Mucosa of descending colon (tissue), 3 donors: ENCODE data around the gene NTRK3. TPM values are rescaled to one million over a fixed set of nuclear protein-coding genes. Genes with fewer than 3 reads are reported as not detected.

Experiments used
- ATAC-seq: fragments of 200-7000 bp; cut with Tn5 transposase; one replicate; pipeline ENCODE4 v1.9.1; 2020; ENCODE audit warnings: mild to moderate bottlenecking, moderate library complexity
- DNase-seq, 3 donors: peaks; one replicate each; pipeline ENCODE4 v3.0.0-alpha.2; 2020
- H3K36me3 ChIP-seq: fragments of 200-600 bp; one replicate; pipeline ENCODE4 v1.8.0; 2021; ENCODE audit warnings: low read depth, mild to moderate bottlenecking
- H3K4me1 ChIP-seq: fragments of 200-600 bp; one replicate; pipeline ENCODE4 v1.8.0; 2021; ENCODE audit warnings: low read depth, mild to moderate bottlenecking
- H3K4me3 ChIP-seq: fragments of 200-600 bp; one replicate; pipeline ENCODE4 v1.8.0; 2021; ENCODE audit warnings: mild to moderate bottlenecking
- H3K9me3 ChIP-seq: fragments of 200-600 bp; one replicate; pipeline ENCODE4 v1.8.0; 2021; ENCODE audit warnings: mild to moderate bottlenecking
- CTCF ChIP-seq: fragments of 200-600 bp; IDR thresholded peaks from one replicate; pipeline ENCODE4 v1.8.0; 2022; ENCODE audit warnings: antibody characterized with exemption, mild to moderate bottlenecking
- intact Hi-C, 2 donors: fragments of 100-400 bp; cut with DNase I in 1 of 2; cut with micrococcal nuclease in 1 of 2; formaldehyde crosslinking; loops; one replicate each; pipeline versions ENCODE4 v1.11.0 to v1.11.1; 2022; cut with DNase I, micrococcal nuclease
- total RNA-seq, 3 donors: library from RNA; stranded (reverse); fragmentation: NEBNext Ultra II Directional in 2 of 3; extraction: Animal tissue kit (Norgen Biotek cat#: 25700) in 2 of 3; gene quantifications; one replicate each; pipeline versions ENCODE4 v1.2.1 to v1.2.4, GENCODE V29; 2021 to 2023
- donor health status: DM: no; HTN: no; CAD: no; lungs with moderate emphysema.
- donor health status: DM: no; HTN: no; CAD: no.
- donor health status: DM: no; HTN: yes; CAD: no.

NTRK3 gene
- total RNA-seq, 3 donors from 2014 or later, result 0.78 to 2.8 (median 2.1) TPM

GRCh38 chr15:87941606-87942005 lies 314.9 kb downstream of the NTRK3 start:
- DNase-seq, result no peak
- no peak for TF ChIP-seq CTCF

GRCh38 chr15:87940768-87941167 lies 315.8 kb downstream of the NTRK3 start:
- H3K4me3 ChIP-seq, result no peak overlapping the region
- no peaks in the 10 kb centered on the region for H3K9me3 ChIP-seq
- no peak for TF ChIP-seq CTCF
- H3K36me3 ChIP-seq, result no peaks in the 10 kb centered on the region
- ATAC-seq (no peak), DNase-seq (no peak)
- intact Hi-C loops, result no loop called here
- no peaks in the 10 kb centered on the region for H3K4me1 ChIP-seq

More at GRCh38 chr15:87941606-87942005, 314.9 kb downstream of the NTRK3 start:
- Histone ChIP-seq H3K4me3 (no peak overlapping the region), H3K4me1 (no peaks in the 10 kb centered on the region), H3K36me3 (no peaks in the 10 kb centered on the region), H3K9me3 (no peaks in the 10 kb centered on the region)
- intact Hi-C loops, result no loop called here
- ATAC-seq, result no peak

- H3K4me1 ChIP-seq, result no peaks in the 10 kb centered on the region
- no peak for DNase-seq
- no peaks in the 10 kb centered on the region for H3K36me3 ChIP-seq
- intact Hi-C loops, result no loop called here
- H3K4me3 ChIP-seq, result no peak overlapping the region
- no peak for TF ChIP-seq CTCF
- H3K9me3 ChIP-seq, result no peaks in the 10 kb centered on the region
- no peak for ATAC-seq
These were observed 316.6 kb downstream of the NTRK3 start for GRCh38 chr15:87939848-87940457.

- H3K36me3 ChIP-seq, result no peaks in the 10 kb centered on the region
- no peak for TF ChIP-seq CTCF
- ATAC-seq, result no peak
- H3K4me1 ChIP-seq, result no peaks in the 10 kb centered on the region
- H3K4me3 ChIP-seq, result no peak overlapping the region
- H3K9me3 ChIP-seq, result no peaks in the 10 kb centered on the region
- DNase-seq, result no peak
- intact Hi-C loops, result no loop called here
These were observed 318.5 kb downstream of the NTRK3 start for GRCh38 chr15:87938031-87938430.

GRCh38 chr15:87935583-87935982 lies 321.0 kb downstream of the NTRK3 start:
- Histone ChIP-seq H3K36me3 (no peaks in the 10 kb centered on the region), H3K4me3 (no peak overlapping the region), H3K9me3 (no peaks in the 10 kb centered on the region), H3K4me1 (no peaks in the 10 kb centered on the region)
- intact Hi-C loops, result no loop called here
- DNase-seq (no peak), ATAC-seq (no peak)
- TF ChIP-seq CTCF, result no peak

- no peak for TF ChIP-seq CTCF
- intact Hi-C loops, result no loop called here
- ATAC-seq (no peak), DNase-seq (no peak)
- Histone ChIP-seq H3K9me3 (no peaks in the 10 kb centered on the region), H3K4me1 (no peaks in the 10 kb centered on the region), H3K36me3 (no peaks in the 10 kb centered on the region), H3K4me3 (no peak overlapping the region)
These were observed 325.0 kb downstream of the NTRK3 start for GRCh38 chr15:87931584-87931983.
